MCF 10A (cell line): ENCODE results near the gene CSNK1G1. TPM values are rescaled to one million over a fixed set of nuclear protein-coding genes. Genes with fewer than 3 reads are reported as not detected.
A peak's percentile ranks its signal among the peaks of the same experiment; 100 is the strongest.
"Not testable (repeated sequence)": the region's sequence is repeated elsewhere in the genome, so short reads cannot be mapped to it uniquely, and the experiment has no call there.

ENCODE experiments used
- BruUV-seq: library from RNA; stranded (reverse); fragments of 400-500 nt; replicated peaks from 2 replicates; lab custom pipeline; 2021; lab: Mats Ljungman, UMichigan
- CTCF ChIA-PET: fragments of 300-600 bp; sonication (Branson Sonifier 250); formaldehyde crosslinking; extraction: SDS; loops from one replicate; lab custom pipeline; 2021; ENCODE audit warnings: antibody characterized with exemption, inconsistent platforms; lab: Yijun Ruan, JAX
- POLR2A ChIA-PET: fragments of 300-600, 350-650 bp; sonication (Branson Sonifier 250); formaldehyde crosslinking; extraction: SDS; loops from one replicate; lab custom pipeline; 2020; ENCODE audit warnings: antibody characterized with exemption, inconsistent platforms; lab: Yijun Ruan, JAX
- DNase-seq: peaks from one replicate; pipeline ENCODE4 v3.0.0-alpha.2; 2018; ENCODE audit not compliant: unreplicated experiment
- H3K27ac Mint-ChIP-seq: one replicate; pipeline ENCODE4 v1.8.0; 2022; ENCODE audit warnings: mild to moderate bottlenecking, low read depth, mixed read lengths; ENCODE audit not compliant: unreplicated experiment
- H3K27me3 Mint-ChIP-seq: one replicate; pipeline ENCODE4 v1.8.0; 2022; ENCODE audit warnings: mixed read lengths; ENCODE audit not compliant: insufficient read depth, unreplicated experiment
- H3K36me3 Mint-ChIP-seq: one replicate; pipeline ENCODE4 v1.8.0; 2022; ENCODE audit warnings: mild to moderate bottlenecking, moderate library complexity, mixed read lengths; ENCODE audit not compliant: insufficient read depth, unreplicated experiment
- H3K4me1 Mint-ChIP-seq: one replicate; pipeline ENCODE4 v1.8.0; 2022; ENCODE audit warnings: mixed read lengths; ENCODE audit not compliant: insufficient read depth, unreplicated experiment
- H3K4me3 Mint-ChIP-seq: one replicate; pipeline ENCODE4 v1.8.0; 2022; ENCODE audit warnings: mild to moderate bottlenecking, moderate library complexity, mixed read lengths; ENCODE audit not compliant: unreplicated experiment
- H3K9me3 Mint-ChIP-seq: one replicate; pipeline ENCODE4 v1.8.0; 2022; ENCODE audit warnings: mixed read lengths; ENCODE audit not compliant: unreplicated experiment
- CTCF ChIP-seq: fragments of 200-600 bp; IDR thresholded peaks from one replicate; pipeline ENCODE4 v1.8.0; 2022; ENCODE audit warnings: antibody characterized with exemption, mild to moderate bottlenecking; ENCODE audit not compliant: unreplicated experiment
- intact Hi-C: fragments of 100-400 bp; cut with micrococcal nuclease; formaldehyde crosslinking; loops from 2 replicates; pipeline ENCODE4 v1.14.1; 2022
- total RNA-seq: library from RNA; stranded (reverse); gene quantifications from 2 replicates; pipeline ENCODE4 v1.2.3, GENCODE V29; 2022

The CSNK1G1 gene
- total RNA-seq, 1 experiment from 2014 or later: 31.0 TPM

GRCh38 chr15:64279131-64279530 lies 76.8 kb downstream of the CSNK1G1 start:
- peaks cover 5% of the 10 kb centered on the region for H3K4me1 Mint-ChIP-seq

GRCh38 chr15:64275934-64276333 lies 80.0 kb downstream of the CSNK1G1 start:
- BruUV-seq: no TSS peak
- ChIA-PET POLR2A (no interaction called here), CTCF (no interaction called here)
- Mint-ChIP-seq H3K27me3 (no peaks in the 10 kb centered on the region), H3K4me1 (no peaks in the 10 kb centered on the region), H3K9me3 (no peaks in the 10 kb centered on the region), H3K36me3 (peaks cover 18% of the 10 kb centered on the region), H3K4me3 (no peak overlapping the region), H3K27ac (no peak overlapping the region)
- intact Hi-C loops: no loop called here
- DNase-seq: no peak
- no peak for TF ChIP-seq CTCF

More at GRCh38 chr15:64279131-64279530, 76.8 kb downstream of the CSNK1G1 start:
- TF ChIP-seq CTCF: no peak
- intact Hi-C loops: no loop called here
- H3K36me3 Mint-ChIP-seq: peaks cover 18% of the 10 kb centered on the region
- no peak overlapping the region for H3K4me3 Mint-ChIP-seq
- no peaks in the 10 kb centered on the region for H3K27me3 Mint-ChIP-seq
- ChIA-PET CTCF (interaction anchor here (0.5 kb wide), 1 partner anchor 34 kb away, joined by 6 read pairs; no protein-coding TSS in a partner anchor), POLR2A (interaction anchor here (1.0 to 1.4 kb wide), 2 partner anchors 9 to 31 kb away, joined by 3 to 4 read pairs; no protein-coding TSS in a partner anchor)
- no TSS peak for BruUV-seq
- no peak overlapping the region for H3K27ac Mint-ChIP-seq
- DNase-seq: no peak
- no peaks in the 10 kb centered on the region for H3K9me3 Mint-ChIP-seq

GRCh38 chr15:64274341-64274950 lies 81.5 kb downstream of the CSNK1G1 start:
- POLR2A ChIA-PET: interaction anchor here (0.6 to 1.7 kb wide), 2 partner anchors 21 to 341 kb away, joined by 3 to 5 read pairs; no protein-coding TSS in a partner anchor
- peaks cover 18% of the 10 kb centered on the region for H3K36me3 Mint-ChIP-seq
- H3K27me3 Mint-ChIP-seq: no peaks in the 10 kb centered on the region
- no peak for DNase-seq
- H3K27ac Mint-ChIP-seq: no peak overlapping the region
- H3K4me1 Mint-ChIP-seq: no peaks in the 10 kb centered on the region
- BruUV-seq: no TSS peak
- intact Hi-C loops: no loop called here
- no peaks in the 10 kb centered on the region for H3K9me3 Mint-ChIP-seq
- no peak overlapping the region for H3K4me3 Mint-ChIP-seq
- no peak for TF ChIP-seq CTCF
- CTCF ChIA-PET: interaction anchor here (0.7 to 1.3 kb wide), 2 partner anchors 13 to 29 kb away, joined by 3 to 6 read pairs; no protein-coding TSS in a partner anchor

GRCh38 chr15:64267331-64267973 lies 88.5 kb downstream of the CSNK1G1 start:
- Mint-ChIP-seq H3K9me3 (no peaks in the 10 kb centered on the region), H3K4me3 (no peak overlapping the region), H3K27ac (peak overlapping the region; percentile 46), H3K36me3 (peaks cover 19% of the 10 kb centered on the region), H3K27me3 (no peaks in the 10 kb centered on the region), H3K4me1 (no peaks in the 10 kb centered on the region)
- no TSS peak for BruUV-seq
- TF ChIP-seq CTCF: no peak
- intact Hi-C loops: no loop called here
- no peak for DNase-seq
- ChIA-PET CTCF (no interaction called here), POLR2A (no interaction called here)

- H3K4me3 Mint-ChIP-seq, BruUV-seq, H3K27ac Mint-ChIP-seq, DNase-seq, H3K9me3 Mint-ChIP-seq, H3K27me3 Mint-ChIP-seq, intact Hi-C loops, H3K4me1 Mint-ChIP-seq: not testable (repeated sequence)
- H3K36me3 Mint-ChIP-seq: peaks cover 12% of the 10 kb centered on the region
- POLR2A ChIA-PET: interaction anchor here (0.6 to 1.1 kb wide), 2 partner anchors 50 to 80 kb away, joined by 3 read pairs; no protein-coding TSS in a partner anchor
- CTCF ChIA-PET: interaction anchor here (0.7 to 1.1 kb wide), 2 partner anchors 17 to 768 kb away, joined by 3 to 4 read pairs; no protein-coding TSS in a partner anchor
Observed at GRCh38 chr15:64265188-64265587, 90.8 kb downstream of the CSNK1G1 start.
